SK-N-MC (cell line): ENCODE measurements around the gene FRA10AC1.

ENCODE experiments used
- EZH2 ChIP-seq: fragments of 200-600 bp; sonication (generic); IDR thresholded peaks from one replicate; pipeline ENCODE4 v1.6.1; 2017; ENCODE audit warnings: antibody characterized with exemption
- POLR2AphosphoS5 ChIP-seq: IDR thresholded peaks from 2 replicates; pipeline ENCODE4 v1.6.1; 2012; ENCODE audit warnings: mild to moderate bottlenecking, low read depth, low read length, borderline replicate concordance

DNA sequence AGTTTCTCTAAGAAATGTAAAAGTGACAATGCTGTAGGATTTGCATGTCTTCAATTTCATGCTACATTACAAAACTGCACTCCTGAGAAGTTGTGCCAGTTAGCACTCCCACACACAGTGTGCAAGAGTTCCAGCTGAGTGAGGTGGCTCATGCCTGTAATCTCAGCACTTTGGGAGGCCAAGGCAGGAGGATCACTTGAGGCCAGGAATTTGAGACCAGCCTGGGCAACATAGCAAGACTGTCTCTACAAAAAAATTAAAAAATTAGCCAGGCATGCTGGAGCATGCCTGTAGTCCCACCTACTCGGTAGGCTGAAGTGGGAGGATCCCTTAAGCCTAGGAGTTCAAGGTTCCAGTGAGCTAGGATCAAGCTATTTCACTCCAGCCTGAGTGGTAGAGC lies 44.6 kb downstream of the FRA10AC1 start:
- TF ChIP-seq POLR2AphosphoS5 (no peak), EZH2 (no peak)
